Liver (tissue), 9 donors: Measurements from ENCODE around the gene PPP2R2D. TPM values are rescaled to one million over a fixed set of nuclear protein-coding genes. Genes with fewer than 3 reads are reported as not detected.

Experiments used
- DNase-seq: peaks from one replicate; pipeline ENCODE4 v3.0.0-alpha.2; 2017; ENCODE audit warnings: low spot score
- H3K27ac ChIP-seq, 2 donors: one replicate each; pipeline ENCODE4 v1.7.0; 2013; ENCODE audit warnings: inconsistent platforms in 2 of 2, low read length in 2 of 2, control low read depth in 1 of 2, low read depth in 1 of 2, mild to moderate bottlenecking in 1 of 2
- H3K27me3 ChIP-seq, 4 donors: one replicate each; pipeline versions ENCODE4 v1.6.1 to v1.7.0; 2013; ENCODE audit warnings: low read length in 3 of 4, inconsistent platforms in 1 of 4, mild to moderate bottlenecking in 1 of 4, moderate library complexity in 1 of 4; ENCODE audit not compliant: control insufficient read depth in 4 of 4, insufficient read depth in 4 of 4
- H3K36me3 ChIP-seq, 4 donors: one replicate each; pipeline versions ENCODE4 v1.6.1 to v1.7.0; 2013; ENCODE audit warnings: low read length in 3 of 4, mild to moderate bottlenecking in 3 of 4, low read depth in 1 of 4, moderate library complexity in 1 of 4; ENCODE audit not compliant: control insufficient read depth in 4 of 4, insufficient read depth in 3 of 4
- H3K4me1 ChIP-seq, 4 donors: one replicate each; pipeline versions ENCODE4 v1.6.1 to v1.7.0; 2013; ENCODE audit warnings: low read length in 3 of 4, mild to moderate bottlenecking in 3 of 4, moderate library complexity in 1 of 4; ENCODE audit not compliant: control insufficient read depth in 4 of 4, insufficient read depth in 4 of 4
- H3K4me3 ChIP-seq, 3 donors: one replicate each; pipeline versions ENCODE4 v1.6.1 to v1.7.0; 2013; ENCODE audit warnings: low read length in 3 of 3, control low read depth in 1 of 3, low read depth in 1 of 3, mild to moderate bottlenecking in 1 of 3
- H3K9ac ChIP-seq, 2 donors: one replicate each; pipeline ENCODE4 v1.7.0; 2013; ENCODE audit warnings: low read length in 2 of 2, mild to moderate bottlenecking in 2 of 2, moderate library complexity in 2 of 2, control low read depth in 1 of 2, low read depth in 1 of 2
- H3K9me3 ChIP-seq, 4 donors: one replicate each; pipeline versions ENCODE4 v1.6.1 to v1.7.0; 2013; ENCODE audit warnings: low read length in 3 of 4; ENCODE audit not compliant: control insufficient read depth in 4 of 4
- ATF3 ChIP-seq: IDR thresholded peaks from 2 replicates; pipeline ENCODE4 v1.6.1; 2016; ENCODE audit warnings: antibody characterized with exemption
- CTCF ChIP-seq: fragments of 150-350 bp; IDR thresholded peaks from 2 replicates; pipeline ENCODE4 v1.5.1; 2017; ENCODE audit warnings: improper control_type of control experiment, low read depth, low read length; ENCODE audit not compliant: missing input control
- EGR1 ChIP-seq, 2 donors: IDR thresholded peaks; 2 replicates each; pipeline ENCODE4 v1.6.1; 2016 to 2018; ENCODE audit warnings: antibody characterized with exemption in 2 of 2, low read depth in 2 of 2
- FOXA1 ChIP-seq: IDR thresholded peaks from 2 replicates; pipeline ENCODE4 v1.6.1; 2016; ENCODE audit warnings: antibody characterized with exemption
- FOXA2 ChIP-seq: IDR thresholded peaks from 2 replicates; pipeline ENCODE4 v1.6.1; 2016; ENCODE audit warnings: antibody characterized with exemption
- GABPA ChIP-seq, 2 donors: IDR thresholded peaks in 1 of 2; conservative IDR thresholded peaks in 1 of 2; 2 replicates each; pipeline ENCODE4 v1.6.1; 2016; ENCODE audit warnings: antibody characterized with exemption in 2 of 2, mild to moderate bottlenecking in 1 of 2, moderate library complexity in 1 of 2
- HNF4A ChIP-seq, 2 donors: conservative IDR thresholded peaks; 2 replicates each; pipeline ENCODE4 v1.6.1; 2016; ENCODE audit warnings: antibody characterized with exemption in 2 of 2, mild to moderate bottlenecking in 2 of 2
- HNF4G ChIP-seq: IDR thresholded peaks from 2 replicates; pipeline ENCODE4 v1.6.1; 2016; ENCODE audit warnings: antibody characterized with exemption
- JUND ChIP-seq, 2 donors: IDR thresholded peaks; 2 replicates each; pipeline ENCODE4 v1.6.1; 2016; ENCODE audit warnings: antibody characterized with exemption in 2 of 2
- MAX ChIP-seq: IDR thresholded peaks from 2 replicates; pipeline ENCODE4 v1.6.1; 2016; ENCODE audit warnings: antibody characterized with exemption
- NR2F2 ChIP-seq: IDR thresholded peaks from 2 replicates; pipeline ENCODE4 v1.6.1; 2016; ENCODE audit warnings: antibody characterized with exemption
- RAD21 ChIP-seq, 2 donors: IDR thresholded peaks; 2 replicates each; pipeline ENCODE4 v1.6.1; 2016; ENCODE audit warnings: antibody characterized with exemption in 2 of 2, mild to moderate bottlenecking in 2 of 2
- REST ChIP-seq: IDR thresholded peaks from 2 replicates; pipeline ENCODE4 v1.6.1; 2016; ENCODE audit warnings: antibody characterized with exemption, mild to moderate bottlenecking
- RXRA ChIP-seq, 2 donors: IDR thresholded peaks; 2 replicates each; pipeline ENCODE4 v1.6.1; 2017 to 2018; ENCODE audit warnings: antibody characterized with exemption in 2 of 2, mild to moderate bottlenecking in 1 of 2
- SP1 ChIP-seq: IDR thresholded peaks from 2 replicates; pipeline ENCODE4 v1.6.1; 2018; ENCODE audit warnings: antibody characterized with exemption, mild to moderate bottlenecking
- TAF1 ChIP-seq: conservative IDR thresholded peaks from 2 replicates; pipeline ENCODE4 v1.6.1; 2016; ENCODE audit warnings: antibody characterized with exemption, mild to moderate bottlenecking
- YY1 ChIP-seq: IDR thresholded peaks from 2 replicates; pipeline ENCODE4 v1.6.1; 2016; ENCODE audit warnings: antibody characterized with exemption, mild to moderate bottlenecking
- ZBTB33 ChIP-seq: IDR thresholded peaks from 2 replicates; pipeline ENCODE4 v1.6.1; 2016; ENCODE audit warnings: antibody characterized with exemption
- WGBS: extraction: QIAGEN DNeasy Blood & Tissue Kit; methylation state at CpG from one replicate; pipeline ENCODE4 v1.1.7; 2013; 5-methylcytosine and 5-hydroxymethylcytosine counted together
- polyA plus RNA-seq, 2 donors: library from polyadenylated mRNA; stranded (reverse) in 1 of 2; unstranded in 1 of 2; fragments of 200-250 nt in 1 of 2; fragments of >200 nt in 1 of 2; fragmentation: Nextera tagmentation in 1 of 2; extraction: Ambion mirVana in 1 of 2; gene quantifications; one replicate each; pipeline versions ENCODE4 v1.2.1 to v1.2.3, GENCODE V29; 2013 to 2015
- total RNA-seq, 2 donors: library from RNA; depleted of rRNA; stranded (reverse); fragments of >200 nt; gene quantifications; one replicate each; pipeline ENCODE4 v1.2.3, GENCODE V29; 2014
- donor health status: healthy.
- donor health status: healthy.
- donor health status: healthy.
- donor health status: healthy.
- donor health status: healthy.

The PPP2R2D gene
- total and polyA plus RNA-seq, 4 donors, result 5.9 to 20.5 (median 14.3) TPM

GRCh38 chr10:131872011-131872826, 28.6 kb upstream of the PPP2R2D start:
- TF ChIP-seq EGR1 (IDR thresholded peaks at IDR 0.05; ENCODE audit: low read depth in 2 of 2) (no peak), RAD21 (IDR thresholded peaks at IDR 0.05) (no peak), HNF4G (no peak), ATF3 (no peak), RXRA (IDR thresholded peaks at IDR 0.05) (no peak), MAX (no peak), GABPA (IDR thresholded peaks at IDR 0.05 in 1 of 2, conservative IDR thresholded peaks at IDR 0.05 in 1 of 2) (no peak), ZBTB33 (no peak), FOXA1 (no peak), JUND (IDR thresholded peaks at IDR 0.05) (no peak), REST (no peak), FOXA2 (no peak), TAF1 (no peak), YY1 (no peak), SP1 (no peak), HNF4A (conservative IDR thresholded peaks at IDR 0.05) (no peak), NR2F2 (no peak), CTCF (no peak)
- Histone ChIP-seq H3K4me1 (peaks cover 0 to 9% (median 5%) of the 10 kb centered on the region in 4 donors), H3K27ac (no peak overlapping the region), H3K27me3 (no peaks in the 10 kb centered on the region), H3K9me3 (peaks cover 0 to 2% (median 0%) of the 10 kb centered on the region in 4 donors), H3K9ac (no peak overlapping the region), H3K36me3 (no peaks in the 10 kb centered on the region), H3K4me3 (no peak overlapping the region)
- DNase-seq, result no peak
- WGBS, result 90% methylated on average over 27 of the region's 27 CpGs
